Astrocyte of the spinal cord (primary cell): ENCODE data around the gene MRPL48.
"Not testable (repeated sequence)": the region's sequence is repeated elsewhere in the genome, so short reads cannot be mapped to it uniquely, and the experiment has no call there.

Source experiments
- DNase-seq: peaks from one replicate; pipeline ENCODE4 v3.0.0; 2011; ENCODE audit warnings: low read depth, low spot score
- H3K4me3 ChIP-seq: 2 replicates; pipeline ENCODE4 v1.5.1; 2011; ENCODE audit warnings: low read depth, mild to moderate bottlenecking, low read length, moderate library complexity
- in situ Hi-C: cut with HindIII; loops from 2 replicates; pipeline ENCODE4 v1.10.0; 2017; ENCODE audit warnings: low sequenced_read_pairs
- TF ChIP-seq, protein P1 (sequence below): IDR thresholded peaks from 2 replicates; pipeline ENCODE4 v1.5.1; 2012; ENCODE audit warnings: low read depth, mild to moderate bottlenecking, low read length, inconsistent platforms

The MRPL48 gene

DNA sequence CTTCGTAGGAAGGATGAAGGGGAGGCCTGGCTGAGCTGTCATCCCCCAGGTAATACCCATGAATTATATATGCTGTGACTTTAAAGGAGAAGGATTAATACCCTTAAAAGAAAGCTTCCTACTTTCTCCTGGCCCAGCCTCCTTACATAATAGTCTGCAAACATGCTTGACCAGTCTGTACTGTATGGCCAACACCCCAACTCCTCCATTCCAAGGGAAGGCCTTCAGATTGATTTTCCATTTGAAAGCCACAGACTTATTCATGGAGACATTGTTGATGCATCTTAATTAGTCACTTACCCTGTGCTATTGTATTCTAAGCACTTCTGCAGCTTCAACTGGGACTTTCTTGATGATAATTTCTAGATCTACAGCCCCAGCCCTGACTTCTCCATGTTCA, 91.1 kb downstream of the MRPL48 start:
- no peak for DNase-seq
- no peak overlapping the region for H3K4me3 ChIP-seq
- TF ChIP-seq, protein P1, sequence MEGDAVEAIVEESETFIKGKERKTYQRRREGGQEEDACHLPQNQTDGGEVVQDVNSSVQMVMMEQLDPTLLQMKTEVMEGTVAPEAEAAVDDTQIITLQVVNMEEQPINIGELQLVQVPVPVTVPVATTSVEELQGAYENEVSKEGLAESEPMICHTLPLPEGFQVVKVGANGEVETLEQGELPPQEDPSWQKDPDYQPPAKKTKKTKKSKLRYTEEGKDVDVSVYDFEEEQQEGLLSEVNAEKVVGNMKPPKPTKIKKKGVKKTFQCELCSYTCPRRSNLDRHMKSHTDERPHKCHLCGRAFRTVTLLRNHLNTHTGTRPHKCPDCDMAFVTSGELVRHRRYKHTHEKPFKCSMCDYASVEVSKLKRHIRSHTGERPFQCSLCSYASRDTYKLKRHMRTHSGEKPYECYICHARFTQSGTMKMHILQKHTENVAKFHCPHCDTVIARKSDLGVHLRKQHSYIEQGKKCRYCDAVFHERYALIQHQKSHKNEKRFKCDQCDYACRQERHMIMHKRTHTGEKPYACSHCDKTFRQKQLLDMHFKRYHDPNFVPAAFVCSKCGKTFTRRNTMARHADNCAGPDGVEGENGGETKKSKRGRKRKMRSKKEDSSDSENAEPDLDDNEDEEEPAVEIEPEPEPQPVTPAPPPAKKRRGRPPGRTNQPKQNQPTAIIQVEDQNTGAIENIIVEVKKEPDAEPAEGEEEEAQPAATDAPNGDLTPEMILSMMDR, result no peak
- in situ Hi-C loops, result no loop called here

DNA sequence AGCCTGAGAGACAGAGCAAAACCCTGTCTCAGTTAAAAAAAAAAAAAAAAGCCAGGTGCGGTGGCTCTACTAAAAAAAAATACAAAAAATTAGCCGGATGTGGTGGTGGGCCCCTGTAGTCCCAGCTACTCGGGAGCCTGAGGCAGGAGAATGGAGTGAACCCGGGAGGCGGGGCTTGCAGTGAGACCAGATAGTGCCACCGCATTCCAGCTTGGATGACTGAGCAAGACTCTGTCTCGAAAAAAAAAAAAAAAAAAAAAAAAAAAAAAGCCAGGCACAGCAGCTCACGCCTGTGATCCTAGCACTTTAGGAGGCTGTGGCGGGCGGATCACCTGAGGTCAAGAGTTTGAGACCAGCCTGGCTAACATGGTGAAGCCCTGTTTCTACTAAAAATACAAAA, 92.8 kb downstream of the MRPL48 start:
- DNase-seq, H3K4me3 ChIP-seq, in situ Hi-C loops: not testable (repeated sequence)

DNA sequence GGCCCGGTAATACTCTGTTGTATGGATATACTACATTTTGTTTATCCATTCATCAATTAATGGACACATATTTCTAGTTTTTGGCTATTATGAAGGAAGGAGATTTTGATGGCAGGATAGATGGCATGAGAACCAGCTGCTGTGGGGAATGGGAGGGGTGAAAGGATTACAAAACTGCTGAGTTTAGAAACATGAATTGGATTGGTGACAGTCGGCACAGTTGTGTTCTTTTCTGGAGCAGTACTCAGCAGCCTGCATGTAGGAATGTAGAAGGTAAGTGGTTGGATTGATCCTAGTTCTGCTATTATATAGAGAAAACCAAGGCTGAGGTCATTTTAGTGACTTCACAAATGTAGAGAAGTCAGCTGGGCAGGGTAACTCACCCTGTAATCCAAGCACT, 96.2 kb downstream of the MRPL48 start:
- TF ChIP-seq, protein P1, result no peak
- no peak overlapping the region for H3K4me3 ChIP-seq
- in situ Hi-C loops, result no loop called here
- no peak for DNase-seq

DNA sequence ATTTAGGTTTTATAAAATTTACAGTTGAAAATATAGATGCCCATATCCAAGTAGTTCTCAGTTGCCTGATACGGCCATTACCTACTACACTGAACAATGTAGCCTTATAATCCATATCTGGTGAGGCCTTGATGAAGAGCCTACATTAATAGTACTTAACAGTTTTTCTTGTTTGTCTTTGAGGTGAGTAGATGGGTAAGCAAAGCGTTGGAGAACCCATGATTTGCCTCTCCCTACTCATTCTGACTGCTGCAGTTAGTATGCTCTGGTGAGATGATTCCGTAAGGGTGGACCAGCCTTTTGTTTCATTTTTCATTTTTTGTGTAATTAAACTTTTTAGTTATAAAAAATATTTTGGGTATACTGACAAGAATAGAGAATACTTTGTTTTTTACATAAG, 100.6 kb downstream of the MRPL48 start:
- H3K4me3 ChIP-seq, result no peak overlapping the region
- in situ Hi-C loops, result no loop called here
- TF ChIP-seq, protein P1, result no peak
- DNase-seq, result no peak

DNA sequence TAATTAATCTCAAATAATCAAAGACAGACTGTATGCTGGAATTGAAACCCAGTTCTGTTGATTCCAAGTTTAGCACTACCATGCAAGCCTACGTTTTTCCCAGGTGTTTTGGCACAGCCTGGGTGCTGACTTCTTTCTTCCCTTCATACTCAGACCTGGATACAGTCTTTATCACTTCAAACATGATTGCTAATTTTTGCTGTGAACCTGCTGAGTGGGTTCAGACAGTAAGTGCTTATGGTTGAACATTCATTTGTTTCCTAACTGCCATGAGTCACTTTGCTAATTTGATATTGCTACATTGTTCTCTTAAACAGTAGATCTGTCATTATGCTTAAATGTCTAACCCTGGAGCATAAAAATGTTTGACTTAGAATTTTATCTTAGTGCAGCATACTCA, 101.3 kb downstream of the MRPL48 start:
- no peak for DNase-seq
- no peak overlapping the region for H3K4me3 ChIP-seq
- TF ChIP-seq, protein P1, result no peak
- in situ Hi-C loops, result no loop called here

DNA sequence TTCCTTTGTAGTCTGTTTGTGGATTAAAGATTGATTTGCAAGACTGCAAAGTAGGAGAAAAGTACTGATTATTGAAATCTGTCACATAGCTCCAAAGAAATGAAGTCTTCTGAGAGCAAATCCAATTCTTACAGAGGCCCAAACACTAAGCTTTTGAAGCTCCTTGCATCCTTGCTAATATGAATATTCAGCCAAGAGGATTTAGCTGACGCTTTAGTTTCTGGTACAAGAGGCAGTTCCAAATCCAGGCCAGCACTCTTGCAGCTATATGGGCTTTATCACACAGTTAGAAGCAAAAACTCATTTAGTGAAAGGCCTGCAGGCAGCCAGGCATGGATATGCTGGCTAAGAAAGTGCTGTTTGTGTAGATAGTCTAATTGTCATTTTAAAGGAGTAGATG, 101.9 kb downstream of the MRPL48 start:
- in situ Hi-C loops, result no loop called here
- TF ChIP-seq, protein P1, result no peak
- DNase-seq, result no peak

DNA sequence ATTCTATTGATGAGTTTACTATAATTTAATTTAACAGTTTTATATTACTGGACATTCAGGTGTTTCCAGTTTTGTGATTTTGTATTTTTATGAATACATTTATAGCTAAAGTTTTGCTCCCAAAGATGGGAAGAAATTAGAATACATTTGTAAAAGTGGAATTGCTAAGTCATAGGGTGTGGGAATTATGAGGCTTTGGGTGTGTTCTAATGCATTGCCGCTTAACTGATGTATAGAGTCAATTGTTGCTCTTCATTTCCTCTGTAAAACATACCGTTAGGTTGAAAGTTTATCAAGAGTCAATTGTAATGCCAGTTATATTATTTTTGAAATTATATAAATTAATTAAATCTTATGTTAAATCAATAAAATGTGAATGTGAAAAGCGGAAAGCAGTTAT, 105.4 kb downstream of the MRPL48 start:
- no peak for DNase-seq
- in situ Hi-C loops, result no loop called here
- no peak overlapping the region for H3K4me3 ChIP-seq
- TF ChIP-seq, protein P1, result no peak

More for the DNA sequence above, 101.9 kb downstream of the MRPL48 start:
- H3K4me3 ChIP-seq, result no peak overlapping the region
